SKM-1 (cell line): ENCODE results near the gene GABRG3.

Experiments
- DNase-seq: peaks from one replicate; lab custom pipeline; 2025; ENCODE audit not compliant: unreplicated experiment; lab: John Stamatoyannopoulos, UW

GABRG3 gene

DNA sequence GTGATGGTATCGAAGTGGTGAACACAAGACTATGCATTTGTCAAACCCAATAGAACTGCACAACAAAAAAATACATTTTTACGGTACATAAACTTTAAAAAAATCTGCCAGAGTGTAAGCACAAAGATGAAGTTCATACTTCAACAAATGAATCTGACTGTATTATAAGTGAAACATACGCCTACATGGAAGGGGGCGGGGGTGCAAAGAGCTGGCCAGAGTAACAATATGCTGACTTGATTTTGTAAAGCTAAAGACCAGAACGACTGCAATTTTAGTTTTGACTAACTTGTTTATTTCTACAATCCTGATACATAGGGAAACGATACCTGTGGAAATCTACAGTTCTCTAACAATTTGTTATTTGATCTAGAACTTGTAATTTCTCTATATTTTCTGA lies 426.0 kb downstream of the GABRG3 start:
- DNase-seq = no peak

DNA sequence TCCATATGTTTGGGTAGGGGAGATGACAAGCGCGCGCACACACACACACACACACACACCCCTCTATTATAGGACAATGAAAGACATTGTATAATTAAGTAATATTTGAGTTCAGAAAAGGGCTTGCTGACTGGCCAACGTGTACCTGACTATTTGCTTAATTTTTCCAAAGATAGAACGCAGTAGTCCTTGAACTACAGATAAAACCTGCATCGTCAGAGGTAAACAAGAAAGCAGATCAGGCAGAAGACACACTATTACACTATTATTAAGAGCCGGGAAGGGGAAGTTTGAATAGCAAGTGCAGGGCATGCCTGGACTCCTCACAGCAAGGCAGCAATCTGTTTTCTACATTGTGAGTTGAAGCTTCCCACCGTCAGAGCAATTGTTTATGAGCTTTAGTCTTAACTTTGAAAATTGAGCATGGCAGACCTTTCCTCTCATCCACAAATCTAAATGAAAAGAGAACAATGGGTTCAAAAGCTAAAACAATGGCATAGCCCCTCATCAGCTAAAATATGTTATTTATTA lies 427.7 kb downstream of the GABRG3 start:
- DNase-seq = no peak

DNA sequence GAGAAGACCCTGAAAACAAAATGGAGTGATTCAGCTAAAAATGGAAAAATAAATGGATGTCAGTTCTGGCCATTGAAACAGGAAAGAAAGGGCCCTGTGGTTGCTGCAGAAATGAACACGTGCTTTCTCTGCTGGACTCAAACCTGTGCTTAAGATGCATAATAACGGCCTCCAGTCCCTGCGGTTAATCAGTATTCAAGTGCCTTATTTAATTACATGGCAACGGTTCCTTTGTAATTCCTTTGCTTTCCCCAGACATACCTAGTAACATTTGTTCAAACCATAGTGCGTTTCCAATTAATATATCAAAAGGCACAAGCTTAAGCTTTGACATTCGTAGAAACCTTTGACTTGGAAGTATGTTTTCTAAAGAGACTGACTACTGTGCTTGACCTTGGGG lies 428.3 kb downstream of the GABRG3 start:
- DNase-seq = no peak

DNA sequence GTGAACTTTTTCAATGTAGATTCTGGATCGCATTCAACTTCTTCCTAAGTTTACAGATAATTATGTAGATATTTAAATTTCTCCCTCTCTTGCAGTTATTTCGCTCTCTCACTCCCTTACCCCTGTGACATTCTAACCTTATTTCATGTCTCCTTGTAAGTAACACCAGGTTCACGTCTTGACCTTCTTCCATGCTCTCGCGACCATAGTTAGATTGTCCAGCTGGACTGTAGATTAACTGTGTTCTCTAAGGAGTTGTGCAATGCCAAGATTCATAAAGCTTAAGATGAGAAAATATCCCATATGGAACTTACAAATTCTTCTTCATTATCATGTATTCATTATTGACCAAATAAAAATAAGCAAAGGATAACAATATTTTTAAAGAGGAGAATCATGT lies 430.5 kb downstream of the GABRG3 start:
- DNase-seq = no peak

DNA sequence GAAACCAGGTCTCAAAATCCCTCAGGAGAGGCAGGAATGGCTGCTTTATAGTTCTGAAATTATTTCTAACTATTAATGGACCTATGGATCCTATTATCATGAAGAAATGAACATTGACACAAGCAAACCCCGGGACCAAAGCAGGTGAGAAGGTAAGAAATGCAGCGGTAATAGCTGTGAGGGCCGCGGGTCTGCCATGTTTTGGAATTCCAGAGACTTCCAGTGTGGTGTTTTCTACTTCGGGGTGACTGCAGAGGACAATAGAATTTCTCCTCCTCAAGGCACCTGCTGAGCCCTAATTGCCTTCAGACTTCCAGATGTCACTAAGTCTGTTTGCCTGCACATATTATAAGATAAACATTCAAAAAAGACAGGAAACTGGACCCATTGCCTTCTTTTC lies 437.4 kb downstream of the GABRG3 start:
- no peak for DNase-seq

DNA sequence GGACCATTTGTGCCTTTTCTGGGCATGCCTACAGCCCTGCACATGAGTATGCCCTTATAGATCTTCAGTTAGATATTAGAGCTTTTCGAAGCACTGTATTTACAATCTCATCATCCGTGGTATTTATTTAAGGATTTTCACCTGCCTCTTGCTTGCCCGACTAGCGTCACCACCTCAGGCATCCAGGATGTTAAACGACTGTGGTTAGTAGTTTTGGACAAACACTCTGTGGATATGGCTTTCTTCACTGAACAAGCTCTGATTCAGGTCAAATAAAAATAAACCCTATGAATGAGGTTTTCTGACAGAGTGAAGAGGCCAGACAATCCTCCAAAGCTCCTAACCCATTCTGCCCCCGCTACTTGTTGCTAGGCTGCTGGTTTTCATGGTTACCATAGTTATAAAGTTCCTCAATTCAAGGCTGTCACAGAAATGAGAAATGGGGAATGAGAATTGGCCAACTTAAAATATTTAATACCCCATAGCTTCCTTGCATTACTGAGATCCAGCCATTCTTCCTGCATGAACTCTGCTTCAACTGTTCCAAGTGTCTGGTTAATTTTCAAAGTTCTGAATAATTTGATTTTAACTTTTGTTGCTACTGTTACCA lies 440.1 kb downstream of the GABRG3 start:
- no peak for DNase-seq

DNA sequence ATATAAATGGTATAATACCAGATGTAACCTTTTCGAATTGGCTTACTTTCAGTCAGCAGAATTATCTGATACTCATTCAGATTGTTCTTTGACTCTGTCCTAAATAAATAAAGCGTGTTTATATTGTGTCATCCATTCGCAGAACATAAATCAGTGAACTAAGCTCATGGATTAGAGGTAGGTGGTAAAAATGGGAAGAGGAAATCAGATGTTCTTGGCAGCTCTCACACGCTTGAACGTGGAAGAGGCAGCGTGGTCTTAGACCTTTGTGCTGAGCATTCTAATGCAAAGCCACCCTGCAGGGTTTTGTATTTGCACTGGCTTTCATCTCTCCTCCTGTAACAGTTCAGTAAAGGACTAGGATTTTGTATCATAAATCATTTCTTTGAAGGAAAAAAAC lies 441.4 kb downstream of the GABRG3 start:
- no peak for DNase-seq

DNA sequence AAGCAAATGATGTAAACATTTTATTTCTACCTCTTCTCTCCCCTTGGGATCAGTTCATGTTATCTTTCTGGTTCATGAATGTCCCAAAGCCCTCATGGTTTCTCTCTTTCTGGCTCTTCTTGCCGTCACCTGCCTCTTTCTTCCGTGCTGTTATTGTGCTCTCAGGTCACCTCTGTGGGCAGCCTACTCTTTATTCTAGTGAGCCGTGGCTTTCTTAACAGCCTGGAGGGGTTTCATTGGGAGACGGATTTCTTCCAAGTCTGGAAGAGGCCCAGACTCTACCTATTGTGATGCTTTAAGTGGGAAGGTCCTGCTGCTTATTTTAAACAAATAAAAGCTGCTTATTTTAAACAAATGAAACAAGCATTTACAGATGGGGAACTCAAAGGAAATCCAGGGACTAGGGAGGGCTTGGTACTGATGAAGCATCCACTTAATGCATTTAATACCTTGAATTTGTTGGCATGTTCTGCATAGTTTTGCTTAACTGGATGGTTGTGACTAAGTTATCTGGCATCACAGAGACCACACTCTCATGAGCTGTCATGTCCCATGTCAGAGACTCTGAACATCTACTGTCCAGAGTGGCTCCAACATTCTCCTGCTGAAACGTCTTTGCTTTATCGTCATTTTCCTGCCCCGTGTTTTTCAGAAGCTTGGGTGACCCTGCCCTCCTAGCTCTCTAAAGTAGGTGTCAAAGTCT lies 443.3 kb downstream of the GABRG3 start:
- DNase-seq = no peak

DNA sequence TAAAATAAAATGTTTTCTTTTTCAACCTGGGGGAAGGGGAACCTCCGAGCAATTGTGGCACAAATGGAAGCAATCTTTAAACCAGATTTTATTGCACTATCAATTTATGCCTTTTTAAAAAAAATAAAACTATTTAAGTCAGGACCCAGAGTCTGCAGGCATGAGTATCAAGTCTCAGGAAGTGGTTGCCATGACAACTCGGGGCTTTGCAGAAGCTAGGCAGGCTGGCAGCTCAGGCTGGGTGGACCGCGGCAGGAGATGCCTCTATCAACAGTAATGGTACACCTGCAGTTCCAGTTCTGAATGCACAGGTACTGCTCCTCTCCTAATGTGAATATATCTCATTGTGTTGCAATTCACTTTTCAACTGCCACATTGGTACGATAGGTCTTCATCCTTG lies 447.7 kb downstream of the GABRG3 start:
- DNase-seq = no peak

DNA sequence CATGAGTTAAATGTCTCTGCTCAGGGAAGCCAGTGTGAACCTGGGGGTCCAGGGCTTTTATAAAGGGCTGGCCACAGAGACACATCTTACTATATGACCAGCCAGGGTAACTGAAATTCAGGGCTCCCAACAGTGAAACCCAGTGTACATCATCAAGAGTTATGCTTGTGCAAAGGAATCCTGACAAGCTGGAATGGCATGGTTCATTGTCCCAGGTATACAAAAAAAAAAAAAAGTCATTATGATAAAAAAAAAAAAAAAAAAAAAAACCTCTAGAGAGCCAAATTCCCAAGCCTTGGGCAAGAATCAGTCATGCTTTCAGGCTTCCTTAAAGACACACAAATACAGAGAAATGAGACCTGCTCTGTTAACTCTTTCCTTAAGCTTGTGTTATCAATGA lies 452.0 kb downstream of the GABRG3 start:
- DNase-seq = no peak

DNA sequence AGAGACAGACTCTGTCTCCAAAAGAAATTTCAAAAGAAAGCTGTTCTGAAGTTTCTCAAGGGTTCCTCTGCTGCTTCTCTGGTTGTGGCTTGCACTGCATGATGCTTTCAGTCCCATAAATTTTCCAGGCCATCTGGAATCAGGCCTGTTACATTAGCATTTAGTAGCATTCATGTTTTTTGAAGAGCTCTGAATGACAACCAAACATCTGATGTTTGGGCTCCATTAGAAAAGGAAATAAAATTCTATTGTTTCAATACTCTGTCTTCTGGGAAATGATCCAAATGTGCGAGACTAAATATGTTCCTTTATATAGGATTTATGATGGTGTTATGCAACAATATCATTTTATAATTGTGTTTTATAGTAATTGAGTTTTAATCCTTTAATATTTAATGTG lies 455.8 kb downstream of the GABRG3 start:
- DNase-seq = no peak

DNA sequence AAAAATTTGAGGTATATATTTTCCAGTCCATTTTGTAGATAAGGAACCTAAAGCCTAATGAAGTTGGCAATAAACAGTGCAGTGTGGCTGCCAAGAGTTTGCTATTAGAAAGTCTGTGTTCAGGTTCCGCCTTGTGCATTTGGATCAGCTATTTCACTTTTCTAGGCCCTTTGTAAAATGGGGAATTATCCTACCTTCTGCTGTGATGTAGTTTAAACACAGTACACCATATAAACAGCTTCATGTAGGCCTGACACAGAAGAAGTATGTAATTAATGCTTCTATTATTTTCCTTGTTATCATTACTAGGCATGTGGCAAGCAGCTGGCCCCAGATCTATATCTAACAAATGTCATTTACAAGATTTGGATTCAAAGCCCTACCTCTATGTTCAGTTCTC lies 456.3 kb downstream of the GABRG3 start:
- DNase-seq = no peak

DNA sequence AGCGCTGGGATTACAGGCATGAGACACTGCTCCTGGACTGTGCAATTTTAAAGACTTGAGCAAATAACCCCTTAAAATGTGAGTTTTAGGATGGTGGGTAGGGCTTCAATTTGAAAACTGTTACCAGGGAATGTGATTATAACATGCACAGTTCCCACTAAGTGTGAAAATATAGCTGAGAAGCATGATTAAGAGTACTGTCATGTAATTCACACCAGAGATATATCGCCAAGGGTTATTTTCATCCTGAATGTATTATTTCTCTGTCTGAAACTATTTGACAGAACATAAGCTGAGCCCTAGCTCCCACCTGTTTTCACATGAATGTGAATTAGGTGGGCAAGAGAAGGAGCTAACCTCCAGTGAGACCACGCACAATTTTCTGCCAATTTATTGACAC lies 457.2 kb downstream of the GABRG3 start:
- no peak for DNase-seq

DNA sequence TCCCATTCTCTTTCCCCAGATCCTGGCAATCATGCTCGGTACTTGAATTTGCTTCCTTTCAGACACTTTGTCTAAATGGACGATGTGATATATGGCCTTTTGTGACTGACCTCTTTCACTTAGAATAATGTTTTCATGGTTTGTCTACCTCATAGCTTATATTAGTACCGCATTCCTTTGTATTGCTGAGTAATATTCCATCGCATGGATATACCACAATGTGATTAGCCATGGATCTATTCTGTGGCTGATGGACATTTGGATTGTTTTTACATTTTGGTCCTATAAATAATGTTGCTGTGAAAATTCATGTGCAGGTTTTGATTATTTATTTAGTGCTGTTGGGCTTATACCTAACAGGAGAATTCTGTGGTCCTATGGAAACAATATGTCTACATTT lies 458.6 kb downstream of the GABRG3 start:
- no peak for DNase-seq

DNA sequence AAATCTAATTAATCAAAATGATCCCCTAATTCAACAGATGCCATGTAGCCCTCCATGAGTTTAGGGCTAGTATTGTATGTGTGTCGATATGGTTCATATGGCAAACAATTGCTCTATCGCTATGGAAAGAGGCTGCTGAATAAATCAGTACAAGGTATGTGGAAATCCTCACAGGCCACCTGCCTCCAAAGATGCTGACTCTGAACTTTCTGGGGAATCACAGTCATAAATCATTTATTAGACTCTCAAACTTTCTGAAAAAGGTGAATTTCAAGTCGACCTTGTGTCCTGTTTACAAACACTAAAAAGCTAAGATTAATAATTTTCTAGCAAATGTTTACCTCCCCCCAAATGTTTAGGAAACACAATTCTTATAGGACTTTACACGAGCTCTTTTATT lies 462.6 kb downstream of the GABRG3 start:
- no peak for DNase-seq

DNA sequence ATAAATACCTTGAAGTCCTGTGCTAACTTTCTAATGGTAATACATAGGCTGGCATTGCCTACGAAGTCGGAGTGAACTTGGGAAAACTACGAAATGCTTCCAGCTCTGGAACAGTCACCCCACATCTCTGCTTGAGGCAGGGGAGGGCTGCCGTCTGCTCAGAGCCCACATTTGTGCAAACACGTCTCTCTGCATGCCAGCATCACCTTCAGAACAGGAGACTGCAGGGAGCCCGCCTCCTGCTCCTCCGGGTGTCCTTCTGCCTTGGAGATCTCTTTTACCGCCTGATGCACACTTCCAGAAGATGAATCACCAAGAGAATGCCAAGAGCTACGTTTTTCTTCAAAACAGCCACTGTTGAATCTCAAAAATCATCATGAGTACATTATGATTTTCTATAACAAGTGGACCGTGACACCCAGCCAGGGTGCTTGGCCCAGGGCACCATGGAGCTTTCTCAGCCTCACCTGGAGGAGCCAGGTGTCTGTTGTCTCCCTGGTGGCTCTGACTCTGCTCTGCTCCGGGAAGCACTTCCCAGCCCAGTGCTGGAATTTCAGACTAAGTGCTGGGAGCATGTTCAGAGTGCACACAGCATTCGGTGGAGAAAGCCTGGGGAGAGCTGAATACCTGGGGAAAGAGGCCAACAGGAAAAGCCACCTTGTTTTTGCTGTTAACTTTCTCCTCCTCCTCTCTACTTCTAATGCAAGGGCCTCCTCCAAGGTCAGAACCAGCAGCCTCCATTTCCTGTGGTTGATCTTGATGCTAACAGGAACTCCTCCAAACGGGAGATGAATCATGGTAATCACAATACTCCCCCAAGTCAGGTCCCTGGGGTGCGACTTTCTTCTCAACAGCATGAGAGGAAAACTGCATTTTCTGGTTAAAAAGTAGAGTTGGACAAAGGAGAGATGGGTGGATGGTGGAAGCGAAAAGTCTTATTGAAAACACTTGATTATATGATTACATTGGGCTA lies 467.7 kb downstream of the GABRG3 start:
- DNase-seq = no peak

DNA sequence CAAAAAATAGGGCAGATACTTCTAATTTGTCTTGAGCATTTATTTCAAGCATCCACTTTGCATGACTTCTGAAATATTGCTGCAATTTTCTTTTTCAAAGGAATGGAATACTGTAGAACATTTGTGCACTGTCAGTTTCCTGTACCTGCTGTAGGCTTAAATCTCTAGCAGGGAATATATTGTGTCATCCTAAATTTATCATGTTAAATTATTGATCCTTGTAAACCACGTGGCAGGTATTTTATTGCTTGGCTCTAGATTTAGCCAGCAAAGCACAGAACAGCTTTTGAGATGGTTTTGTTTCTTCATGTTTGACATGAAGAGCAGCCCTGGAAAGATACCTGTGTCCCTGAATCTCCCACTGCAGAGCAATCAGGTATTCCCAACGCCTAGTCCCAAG lies 470.1 kb downstream of the GABRG3 start:
- DNase-seq = no peak

DNA sequence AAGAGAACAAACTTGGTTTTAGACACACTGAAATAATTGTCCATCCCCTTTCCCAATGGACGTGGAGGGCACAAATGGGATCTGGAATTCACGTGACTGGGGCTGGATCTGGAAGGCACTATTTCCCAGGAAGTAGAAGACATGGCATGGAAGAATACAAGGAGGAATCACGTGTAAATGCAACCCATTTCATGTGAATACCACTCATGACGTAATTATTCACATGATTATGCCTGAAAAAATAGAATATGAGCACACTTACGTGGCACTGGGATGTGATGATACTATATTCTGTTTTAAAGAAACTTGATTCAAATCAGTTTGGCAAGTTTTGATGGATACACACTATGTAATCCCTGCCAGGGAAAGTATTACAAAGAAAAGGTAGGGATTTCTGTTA lies 477.3 kb downstream of the GABRG3 start:
- DNase-seq = no peak

DNA sequence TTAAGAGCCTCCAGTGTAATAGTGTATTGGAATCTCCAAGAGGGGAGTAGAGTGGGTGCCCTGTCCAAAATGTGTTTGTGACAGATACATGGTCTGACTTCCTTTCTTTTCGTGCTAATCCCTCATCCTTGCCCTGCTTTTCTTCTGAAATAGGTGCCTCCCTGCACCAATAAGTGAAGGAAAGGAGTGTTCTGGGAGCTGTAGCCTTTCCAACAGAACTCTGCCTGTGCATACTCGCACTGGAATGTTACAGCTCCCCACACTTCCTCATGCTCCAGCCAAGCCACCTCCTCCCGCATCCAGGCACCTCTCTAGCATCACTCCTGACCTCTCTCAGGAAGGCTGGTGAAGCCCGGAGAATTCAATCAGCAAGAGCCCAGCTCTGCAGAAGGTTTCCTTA lies 478.0 kb downstream of the GABRG3 start:
- DNase-seq = no peak

DNA sequence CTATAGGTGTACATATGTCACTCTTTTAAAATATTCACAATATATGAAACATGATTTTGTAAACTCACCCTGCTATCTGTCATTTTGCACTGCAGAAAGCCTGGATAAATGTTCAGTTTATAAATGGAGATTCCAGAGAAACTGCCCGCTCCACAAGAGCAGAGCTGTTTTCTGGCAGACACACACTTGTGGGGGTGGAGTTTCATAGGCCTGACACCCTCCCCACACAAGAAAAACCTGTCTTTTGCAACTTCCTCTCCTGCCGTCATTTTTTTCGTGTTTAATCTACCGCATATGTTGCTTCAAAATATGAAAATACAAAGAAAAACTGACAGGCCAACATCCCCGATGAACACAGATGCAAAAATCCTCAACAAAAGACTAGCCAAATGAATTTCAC lies 479.0 kb downstream of the GABRG3 start:
- DNase-seq = no peak

DNA sequence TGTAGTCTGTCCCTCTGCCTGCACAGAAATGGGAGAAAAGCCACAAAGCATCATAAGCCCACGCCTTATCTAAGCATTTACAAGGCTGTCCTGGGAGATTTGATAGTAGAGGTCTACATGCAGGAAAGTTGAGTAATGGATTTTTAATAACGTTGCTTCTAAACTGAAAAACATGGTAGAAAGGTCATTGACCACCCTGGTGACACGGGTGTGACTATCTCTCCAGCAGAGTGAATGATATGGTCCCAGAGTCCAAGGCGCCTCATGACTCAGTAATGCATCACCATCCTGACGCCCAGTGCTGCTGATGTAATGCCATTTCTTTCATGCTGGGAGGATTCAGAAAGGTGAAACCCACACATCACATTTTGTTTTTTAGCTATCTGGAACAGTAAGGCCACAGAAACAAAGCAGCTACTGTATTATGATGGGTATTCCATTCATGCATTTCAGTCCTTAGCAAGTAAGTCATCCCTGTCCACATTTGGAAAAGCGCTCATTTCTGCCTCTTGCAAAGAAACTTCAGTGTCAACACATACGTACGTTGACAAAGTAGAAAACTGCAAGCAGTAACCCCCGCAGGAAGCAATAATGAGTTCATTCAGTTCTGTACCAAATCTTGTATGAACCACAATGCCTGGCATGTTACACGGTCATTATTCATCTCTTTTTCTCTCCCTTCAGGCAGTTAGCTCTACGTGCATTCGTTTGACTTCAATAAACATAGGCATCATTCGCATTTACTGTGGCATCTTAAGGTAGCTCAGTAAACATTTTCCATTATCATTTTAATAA lies 483.5 kb downstream of the GABRG3 start:
- no peak for DNase-seq
